ENCODE measurements around the gene SNRPD3.

DNA sequence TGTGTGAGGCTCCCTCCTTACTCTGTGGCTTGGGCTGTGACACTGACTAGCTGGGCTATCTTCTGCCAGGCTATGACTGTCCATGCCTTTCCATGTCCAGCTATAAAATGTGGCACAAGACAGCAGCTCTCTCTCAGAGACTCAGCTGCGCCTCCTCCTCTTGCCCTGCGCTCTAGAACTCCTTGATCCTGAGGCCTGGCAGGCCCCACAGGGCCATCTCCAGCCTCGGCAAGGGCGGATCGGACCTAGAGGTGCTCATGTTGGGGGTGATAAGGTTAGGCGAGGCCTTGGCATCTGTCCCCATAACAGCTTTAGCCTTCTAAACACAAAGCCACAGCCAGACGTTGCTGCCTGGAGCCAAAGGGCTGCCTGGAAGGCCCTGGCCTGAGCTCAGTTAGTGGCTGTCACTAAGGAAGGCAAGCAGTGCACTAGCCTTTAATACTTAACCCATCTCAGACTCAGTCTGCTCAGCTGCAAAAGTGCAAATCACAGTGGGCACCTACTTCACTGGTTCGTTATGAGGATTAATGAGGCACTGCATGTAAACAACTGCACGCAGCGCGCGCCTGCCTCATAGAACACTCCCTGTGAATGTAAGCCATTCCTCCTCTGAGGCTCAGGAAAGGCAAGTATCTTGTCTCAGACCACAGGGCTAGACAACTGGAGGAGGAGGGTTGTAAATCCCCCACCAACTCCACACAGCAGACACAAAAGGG lies 2.0 kb upstream of the SNRPD3 start:
- TF ChIP-seq POLR2AphosphoS5 (IDR thresholded peaks at IDR 0.05; ENCODE audit: low read depth, low read length): no peak
- TF ChIP-seq POLR2A (IDR thresholded peaks at IDR 0.05; ENCODE audit: borderline replicate concordance, extremely low read depth, insufficient read depth, insufficient read length): no peak
- TF ChIP-seq, protein P1, sequence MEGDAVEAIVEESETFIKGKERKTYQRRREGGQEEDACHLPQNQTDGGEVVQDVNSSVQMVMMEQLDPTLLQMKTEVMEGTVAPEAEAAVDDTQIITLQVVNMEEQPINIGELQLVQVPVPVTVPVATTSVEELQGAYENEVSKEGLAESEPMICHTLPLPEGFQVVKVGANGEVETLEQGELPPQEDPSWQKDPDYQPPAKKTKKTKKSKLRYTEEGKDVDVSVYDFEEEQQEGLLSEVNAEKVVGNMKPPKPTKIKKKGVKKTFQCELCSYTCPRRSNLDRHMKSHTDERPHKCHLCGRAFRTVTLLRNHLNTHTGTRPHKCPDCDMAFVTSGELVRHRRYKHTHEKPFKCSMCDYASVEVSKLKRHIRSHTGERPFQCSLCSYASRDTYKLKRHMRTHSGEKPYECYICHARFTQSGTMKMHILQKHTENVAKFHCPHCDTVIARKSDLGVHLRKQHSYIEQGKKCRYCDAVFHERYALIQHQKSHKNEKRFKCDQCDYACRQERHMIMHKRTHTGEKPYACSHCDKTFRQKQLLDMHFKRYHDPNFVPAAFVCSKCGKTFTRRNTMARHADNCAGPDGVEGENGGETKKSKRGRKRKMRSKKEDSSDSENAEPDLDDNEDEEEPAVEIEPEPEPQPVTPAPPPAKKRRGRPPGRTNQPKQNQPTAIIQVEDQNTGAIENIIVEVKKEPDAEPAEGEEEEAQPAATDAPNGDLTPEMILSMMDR (IDR thresholded peaks at IDR 0.05 in 2 of 3, conservative IDR thresholded peaks at IDR 0.05 in 1 of 3; ENCODE audit: borderline replicate concordance in 1 of 3, insufficient read depth in 1 of 3, low read depth in 2 of 3, low read length in 2 of 3): no peak
- no peak for TF ChIP-seq ZNF274 (IDR thresholded peaks at IDR 0.05; ENCODE audit: low read depth, low read length)
- TF ChIP-seq SRF (IDR thresholded peaks at IDR 0.05; ENCODE audit: low read depth): no peak
- TF ChIP-seq ZFX (IDR thresholded peaks at IDR 0.05): no peak
- TF ChIP-seq RAD21 (IDR thresholded peaks at IDR 0.05; ENCODE audit: low read depth): no peak
